Hepatocyte (in vitro differentiated cells): ENCODE results near the gene ACAD9.

Source experiments
- CTCF ChIP-seq: fragments of 200-600 bp; sonication (generic); IDR thresholded peaks from 2 replicates; pipeline ENCODE4 v1.5.1; 2016; ENCODE audit warnings: antibody characterized with exemption, mild to moderate bottlenecking; ENCODE audit not compliant: poor library complexity
- EZH2 ChIP-seq: fragments of 200-600 bp; sonication (generic); IDR thresholded peaks from 2 replicates; pipeline ENCODE4 v1.6.1; 2016; ENCODE audit warnings: antibody characterized with exemption, mild to moderate bottlenecking, borderline replicate concordance
- EZH2phosphoT487 ChIP-seq: fragments of 200-600 bp; sonication (generic); IDR thresholded peaks from one replicate; pipeline ENCODE4 v1.6.1; 2018; ENCODE audit warnings: antibody characterized with exemption, mild to moderate bottlenecking, low read depth, moderate library complexity; ENCODE audit not compliant: unreplicated experiment, severe bottlenecking

DNA sequence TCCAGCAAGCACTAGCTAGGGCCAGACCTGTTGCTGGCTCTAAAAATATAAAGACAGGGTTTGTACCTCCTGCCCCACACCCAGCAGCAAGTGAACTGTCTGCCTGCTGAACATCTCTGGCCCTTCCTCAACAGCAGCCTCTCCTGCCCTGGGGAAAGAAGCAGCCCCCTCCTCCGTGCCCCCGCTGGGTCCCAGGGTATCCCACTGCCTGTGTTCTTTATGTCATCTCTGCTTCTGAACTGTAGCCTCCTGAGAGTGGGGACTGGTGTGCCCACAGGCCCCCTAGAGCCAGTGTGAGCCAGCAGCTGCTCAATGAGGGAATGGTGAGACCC is 54.5 kb downstream of the ACAD9 start:
- no peak for TF ChIP-seq CTCF
- TF ChIP-seq EZH2: no peak
- TF ChIP-seq EZH2phosphoT487: no peak
